CD14-positive monocyte (primary cell): Measurements from ENCODE around the gene LBHD2. TPM values are rescaled to one million over a fixed set of nuclear protein-coding genes. Genes with fewer than 3 reads are reported as not detected.

Source experiments
- DNase-seq, 3 donors: peaks; one replicate each; pipeline ENCODE4 v3.0.0-alpha.2; 2011 to 2022
- H2AFZ ChIP-seq: 2 replicates; pipeline ENCODE4 v1.6.0; 2012; ENCODE audit warnings: mild to moderate bottlenecking, low read depth, low read length, inconsistent platforms; ENCODE audit not compliant: insufficient read depth, poor library complexity, severe bottlenecking
- H3K27ac ChIP-seq, 2 donors: 1 replicate in 1 of 2; 2 replicates in 1 of 2; pipeline ENCODE4 v1.5.1; 2012 to 2013; ENCODE audit warnings: low read length in 2 of 2, control low read depth in 1 of 2, inconsistent platforms in 1 of 2, low read depth in 1 of 2, mild to moderate bottlenecking in 1 of 2
- H3K27me3 ChIP-seq, 2 donors: one replicate each; pipeline versions ENCODE4 v1.6.0 to v1.6.1; 2011 to 2013; ENCODE audit warnings: low read length in 2 of 2; ENCODE audit not compliant: control insufficient read depth in 2 of 2, insufficient read depth in 2 of 2
- H3K36me3 ChIP-seq, 2 donors: replicated peaks in 1 of 2; 1 replicate in 1 of 2; 2 replicates in 1 of 2; pipeline versions ENCODE4 v1.5.1 to v1.6.1; 2012 to 2013; ENCODE audit warnings: low read length in 2 of 2, control low read depth in 1 of 2, inconsistent platforms in 1 of 2, mild to moderate bottlenecking in 1 of 2; ENCODE audit not compliant: insufficient read depth in 2 of 2, control insufficient read depth in 1 of 2
- H3K4me1 ChIP-seq, 2 donors: 1 replicate in 1 of 2; 2 replicates in 1 of 2; pipeline versions ENCODE4 v1.5.1 to v1.6.1; 2012 to 2013; ENCODE audit warnings: low read length in 2 of 2, control low read depth in 1 of 2, inconsistent platforms in 1 of 2, mild to moderate bottlenecking in 1 of 2, moderate library complexity in 1 of 2; ENCODE audit not compliant: insufficient read depth in 2 of 2, control insufficient read depth in 1 of 2
- H3K4me2 ChIP-seq: replicated peaks from 2 replicates; pipeline ENCODE3; 2012; ENCODE audit warnings: low read length, moderate library complexity, mild to moderate bottlenecking; ENCODE audit not compliant: poor library complexity, severe bottlenecking; ENCODE audit errors: extremely low read depth
- H3K4me3 ChIP-seq, 3 experiments: fragments of 200-600 bp in 1 of 3; sonication (generic) in 1 of 3; replicated peaks in 1 of 3; 1 replicate in 2 of 3; 2 replicates in 1 of 3; pipeline ENCODE4 v1.5.1; 2011 to 2013; ENCODE audit warnings: low read length in 3 of 3, mild to moderate bottlenecking in 3 of 3, control low read depth in 2 of 3, low read depth in 2 of 3, inconsistent platforms in 1 of 3, moderate library complexity in 1 of 3
- H3K79me2 ChIP-seq: 2 replicates; pipeline ENCODE4 v1.6.0; 2012; ENCODE audit warnings: mild to moderate bottlenecking, control low read depth, inconsistent platforms, low read length, moderate library complexity; ENCODE audit not compliant: insufficient read depth
- H3K9ac ChIP-seq: 2 replicates; pipeline ENCODE4 v1.6.0; 2017; ENCODE audit warnings: low read length, mild to moderate bottlenecking; ENCODE audit not compliant: insufficient read depth, poor library complexity, severe bottlenecking
- H3K9me3 ChIP-seq, 2 donors: replicated peaks in 1 of 2; 1 replicate in 1 of 2; 2 replicates in 1 of 2; pipeline versions ENCODE4 v1.5.1 to v1.6.1; 2012 to 2013; ENCODE audit warnings: low read length in 2 of 2, control low read depth in 1 of 2; ENCODE audit not compliant: control insufficient read depth in 1 of 2, insufficient read depth in 1 of 2
- H4K20me1 ChIP-seq: 2 replicates; pipeline ENCODE4 v1.6.0; 2012; ENCODE audit warnings: mild to moderate bottlenecking, low read length, control low read depth, moderate library complexity; ENCODE audit not compliant: insufficient read depth
- H3K27ac Mint-ChIP-seq, 7 donors: one replicate each; pipeline ENCODE4 v1.8.0; 2020; ENCODE audit warnings: mild to moderate bottlenecking in 7 of 7, mixed read lengths in 7 of 7, moderate library complexity in 6 of 7, inconsistent platforms in 2 of 7
- H3K27me3 Mint-ChIP-seq, 3 donors: one replicate each; pipeline ENCODE4 v1.8.0; 2021 to 2022; ENCODE audit warnings: low read depth in 3 of 3, mild to moderate bottlenecking in 3 of 3, mixed read lengths in 3 of 3, moderate library complexity in 3 of 3, inconsistent platforms in 1 of 3
- H3K36me3 Mint-ChIP-seq, 2 donors: one replicate each; pipeline ENCODE4 v1.8.0; 2020; ENCODE audit warnings: mixed read lengths in 2 of 2, inconsistent platforms in 1 of 2, mild to moderate bottlenecking in 1 of 2
- H3K4me1 Mint-ChIP-seq: one replicate; pipeline ENCODE4 v1.8.0; 2020; ENCODE audit warnings: mild to moderate bottlenecking, mixed read lengths
- H3K4me3 Mint-ChIP-seq, 2 donors: one replicate each; pipeline ENCODE4 v1.8.0; 2020; ENCODE audit warnings: mild to moderate bottlenecking in 2 of 2, mixed read lengths in 2 of 2, moderate library complexity in 1 of 2
- H3K9me3 Mint-ChIP-seq, 7 donors: one replicate each; pipeline ENCODE4 v1.8.0; 2020 to 2022; ENCODE audit warnings: mixed read lengths in 7 of 7, mild to moderate bottlenecking in 6 of 7, moderate library complexity in 6 of 7, inconsistent platforms in 2 of 7
- WGBS: methylation state at CpG from one replicate; pipeline ENCODE4 v1.1.5; 2013; ENCODE audit warnings: missing lambda C conversion rate; ENCODE audit not compliant: insufficient coverage; 5-methylcytosine and 5-hydroxymethylcytosine counted together
- intact Hi-C, 2 donors: fragments of 100-400 bp; cut with micrococcal nuclease; formaldehyde crosslinking; loops; one replicate each; pipeline versions ENCODE4 v1.15.0 to v1.15.1; 2023
- polyA plus RNA-seq, 3 donors: library from polyadenylated mRNA; depleted of rRNA in 1 of 3; unstranded in 2 of 3; stranded (reverse) in 1 of 3; fragments of 300-500 nt in 2 of 3; fragments of >200 nt in 1 of 3; fragmentation: Illumina TruSeq in 2 of 3; gene quantifications; 1 replicate in 2 of 3; 2 replicates in 1 of 3; pipeline ENCODE4 v1.2.3, GENCODE V29; 2012 to 2021
- TF ChIP-seq, protein P1 (sequence below): fragments of 200-600 bp; IDR thresholded peaks from one replicate; pipeline ENCODE4 v1.8.0; 2022; ENCODE audit warnings: antibody characterized with exemption, mild to moderate bottlenecking

The LBHD2 gene
- polyA plus RNA-seq, 3 donors = not detected

DNA sequence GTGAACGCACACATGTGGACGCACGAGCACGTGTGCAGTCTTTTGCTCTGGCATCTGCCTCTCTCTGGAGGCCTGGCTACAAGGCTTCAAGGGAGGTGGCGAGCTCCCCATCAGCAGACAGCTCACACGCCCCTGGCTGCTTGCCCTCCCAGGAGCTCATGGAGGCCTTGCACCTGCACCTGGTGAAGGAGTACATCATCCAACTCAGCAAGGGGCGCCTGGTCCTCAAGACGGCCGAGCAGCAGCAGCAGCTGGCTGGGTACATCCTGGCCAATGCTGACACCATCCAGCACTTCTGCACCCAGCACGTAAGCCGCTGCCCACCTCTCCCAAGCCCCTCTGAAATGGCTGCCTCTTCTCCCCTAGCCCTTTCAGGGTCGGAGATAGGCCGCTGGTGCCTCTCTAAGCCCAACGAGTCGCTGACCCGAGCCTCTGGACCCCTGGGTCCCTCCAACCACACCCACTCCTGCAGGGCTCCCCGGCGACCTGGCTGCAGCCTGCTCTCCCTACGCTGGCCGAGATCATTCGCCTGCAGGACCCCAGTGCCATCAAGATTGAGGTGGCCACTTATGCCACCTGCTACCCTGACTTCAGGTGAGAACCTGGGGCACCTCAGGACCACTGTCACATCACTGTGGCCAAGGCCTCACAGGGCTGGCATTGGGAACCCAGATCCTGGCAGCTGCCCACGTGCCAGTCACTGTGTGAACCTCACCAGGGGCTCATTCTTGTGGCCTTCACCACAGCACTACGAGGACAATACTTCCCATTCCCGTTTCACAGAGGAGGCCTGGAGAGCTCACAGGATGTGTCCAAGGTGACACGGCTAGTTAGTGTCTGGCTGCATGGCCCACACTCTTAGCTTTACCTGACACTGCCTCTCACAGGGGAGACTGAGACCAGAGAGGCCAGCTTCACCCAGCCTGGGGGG, 49.5 kb downstream of the LBHD2 start:
- peaks cover 83 to 89% of the 10 kb centered on the region in 2 donors for H3K36me3 Mint-ChIP-seq
- H3K4me2 ChIP-seq = no peak overlapping the region
- no peak overlapping the region for H3K9ac ChIP-seq
- peaks cover 98% of the 10 kb centered on the region for H4K20me1 ChIP-seq
- peak in 1 of 3 donors; percentile 7 for DNase-seq
- peaks cover 15 to 51% of the 10 kb centered on the region in 2 donors for H3K4me1 ChIP-seq
- no peak overlapping the region for H3K27ac Mint-ChIP-seq
- H3K9me3 ChIP-seq = no peaks in the 10 kb centered on the region
- H3K27me3 Mint-ChIP-seq = peaks cover 2 to 6% (median 6%) of the 10 kb centered on the region in 3 donors
- no peak overlapping the region for H3K27ac ChIP-seq
- H3K4me3 Mint-ChIP-seq = no peak overlapping the region
- H3K79me2 ChIP-seq = peaks cover 33% of the 10 kb centered on the region
- TF ChIP-seq, protein P1, sequence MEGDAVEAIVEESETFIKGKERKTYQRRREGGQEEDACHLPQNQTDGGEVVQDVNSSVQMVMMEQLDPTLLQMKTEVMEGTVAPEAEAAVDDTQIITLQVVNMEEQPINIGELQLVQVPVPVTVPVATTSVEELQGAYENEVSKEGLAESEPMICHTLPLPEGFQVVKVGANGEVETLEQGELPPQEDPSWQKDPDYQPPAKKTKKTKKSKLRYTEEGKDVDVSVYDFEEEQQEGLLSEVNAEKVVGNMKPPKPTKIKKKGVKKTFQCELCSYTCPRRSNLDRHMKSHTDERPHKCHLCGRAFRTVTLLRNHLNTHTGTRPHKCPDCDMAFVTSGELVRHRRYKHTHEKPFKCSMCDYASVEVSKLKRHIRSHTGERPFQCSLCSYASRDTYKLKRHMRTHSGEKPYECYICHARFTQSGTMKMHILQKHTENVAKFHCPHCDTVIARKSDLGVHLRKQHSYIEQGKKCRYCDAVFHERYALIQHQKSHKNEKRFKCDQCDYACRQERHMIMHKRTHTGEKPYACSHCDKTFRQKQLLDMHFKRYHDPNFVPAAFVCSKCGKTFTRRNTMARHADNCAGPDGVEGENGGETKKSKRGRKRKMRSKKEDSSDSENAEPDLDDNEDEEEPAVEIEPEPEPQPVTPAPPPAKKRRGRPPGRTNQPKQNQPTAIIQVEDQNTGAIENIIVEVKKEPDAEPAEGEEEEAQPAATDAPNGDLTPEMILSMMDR = no peak
- WGBS = 95% methylated on average over 18 of the region's 25 CpGs
- H3K27me3 ChIP-seq = no peaks in the 10 kb centered on the region
- no peak overlapping the region for H3K4me3 ChIP-seq
- peaks cover 82 to 88% of the 10 kb centered on the region in 2 donors for H3K36me3 ChIP-seq
- H2AFZ ChIP-seq = no peak overlapping the region
- intact Hi-C loops = no loop called here
- no peaks in the 10 kb centered on the region for H3K9me3 Mint-ChIP-seq
- H3K4me1 Mint-ChIP-seq = peaks cover 32% of the 10 kb centered on the region

- peaks cover 0 to 6% of the 10 kb centered on the region in 2 donors for H3K27me3 ChIP-seq
- peaks cover 88% of the 10 kb centered on the region for H4K20me1 ChIP-seq
- peaks cover 74 to 80% of the 10 kb centered on the region in 2 donors for H3K36me3 Mint-ChIP-seq
- H3K4me1 Mint-ChIP-seq = peaks cover 32% of the 10 kb centered on the region
- peaks cover 73 to 79% of the 10 kb centered on the region in 2 donors for H3K36me3 ChIP-seq
- peak overlapping the region in 1 of 2 donors; percentile 31 for H3K27ac ChIP-seq
- peaks cover 23% of the 10 kb centered on the region for H3K79me2 ChIP-seq
- intact Hi-C loops = no loop called here
- H2AFZ ChIP-seq = no peak overlapping the region
- H3K4me2 ChIP-seq = no peak overlapping the region
- peaks cover 6 to 16% (median 12%) of the 10 kb centered on the region in 3 donors for H3K27me3 Mint-ChIP-seq
- 60% methylated on average over 1 of the region's 2 CpGs for WGBS
- peak overlapping the region in 2 of 7 donors; percentile 48 to 64 for H3K27ac Mint-ChIP-seq
- peak in 1 of 3 donors; percentile 4 for DNase-seq
- no peak overlapping the region for H3K4me3 Mint-ChIP-seq
- TF ChIP-seq, protein P1 = no peak
- H3K9me3 ChIP-seq = no peaks in the 10 kb centered on the region
- peaks cover 15 to 50% of the 10 kb centered on the region in 2 donors for H3K4me1 ChIP-seq
- no peak overlapping the region for H3K9ac ChIP-seq
- no peak overlapping the region for H3K4me3 ChIP-seq
- H3K9me3 Mint-ChIP-seq = no peaks in the 10 kb centered on the region
These were observed 50.4 kb downstream of the LBHD2 start for GRCh38 chr14:103134405-103134804.
